Liver (tissue), 9 donors: ENCODE data around the gene ENG. TPM values are rescaled to one million over a fixed set of nuclear protein-coding genes. Genes with fewer than 3 reads are reported as not detected.

ENCODE experiments used
- DNase-seq: peaks from one replicate; pipeline ENCODE4 v3.0.0-alpha.2; 2017; ENCODE audit warnings: low spot score
- H3K27ac ChIP-seq, 2 donors: one replicate each; pipeline ENCODE4 v1.7.0; 2013; ENCODE audit warnings: inconsistent platforms in 2 of 2, low read length in 2 of 2, control low read depth in 1 of 2, low read depth in 1 of 2, mild to moderate bottlenecking in 1 of 2
- H3K27me3 ChIP-seq, 4 donors: one replicate each; pipeline versions ENCODE4 v1.6.1 to v1.7.0; 2013; ENCODE audit warnings: low read length in 3 of 4, inconsistent platforms in 1 of 4, mild to moderate bottlenecking in 1 of 4, moderate library complexity in 1 of 4; ENCODE audit not compliant: control insufficient read depth in 4 of 4, insufficient read depth in 4 of 4
- H3K36me3 ChIP-seq, 4 donors: one replicate each; pipeline versions ENCODE4 v1.6.1 to v1.7.0; 2013; ENCODE audit warnings: low read length in 3 of 4, mild to moderate bottlenecking in 3 of 4, low read depth in 1 of 4, moderate library complexity in 1 of 4; ENCODE audit not compliant: control insufficient read depth in 4 of 4, insufficient read depth in 3 of 4
- H3K4me1 ChIP-seq, 4 donors: one replicate each; pipeline versions ENCODE4 v1.6.1 to v1.7.0; 2013; ENCODE audit warnings: low read length in 3 of 4, mild to moderate bottlenecking in 3 of 4, moderate library complexity in 1 of 4; ENCODE audit not compliant: control insufficient read depth in 4 of 4, insufficient read depth in 4 of 4
- H3K4me3 ChIP-seq, 3 donors: one replicate each; pipeline versions ENCODE4 v1.6.1 to v1.7.0; 2013; ENCODE audit warnings: low read length in 3 of 3, control low read depth in 1 of 3, low read depth in 1 of 3, mild to moderate bottlenecking in 1 of 3
- H3K9ac ChIP-seq, 2 donors: one replicate each; pipeline ENCODE4 v1.7.0; 2013; ENCODE audit warnings: low read length in 2 of 2, mild to moderate bottlenecking in 2 of 2, moderate library complexity in 2 of 2, control low read depth in 1 of 2, low read depth in 1 of 2
- H3K9me3 ChIP-seq, 4 donors: one replicate each; pipeline versions ENCODE4 v1.6.1 to v1.7.0; 2013; ENCODE audit warnings: low read length in 3 of 4; ENCODE audit not compliant: control insufficient read depth in 4 of 4
- FOXA1 ChIP-seq: IDR thresholded peaks from 2 replicates; pipeline ENCODE4 v1.6.1; 2016; ENCODE audit warnings: antibody characterized with exemption
- FOXA2 ChIP-seq: IDR thresholded peaks from 2 replicates; pipeline ENCODE4 v1.6.1; 2016; ENCODE audit warnings: antibody characterized with exemption
- HNF4A ChIP-seq, 2 donors: conservative IDR thresholded peaks; 2 replicates each; pipeline ENCODE4 v1.6.1; 2016; ENCODE audit warnings: antibody characterized with exemption in 2 of 2, mild to moderate bottlenecking in 2 of 2
- HNF4G ChIP-seq: IDR thresholded peaks from 2 replicates; pipeline ENCODE4 v1.6.1; 2016; ENCODE audit warnings: antibody characterized with exemption
- JUND ChIP-seq, 2 donors: IDR thresholded peaks; 2 replicates each; pipeline ENCODE4 v1.6.1; 2016; ENCODE audit warnings: antibody characterized with exemption in 2 of 2
- RAD21 ChIP-seq, 2 donors: IDR thresholded peaks; 2 replicates each; pipeline ENCODE4 v1.6.1; 2016; ENCODE audit warnings: antibody characterized with exemption in 2 of 2, mild to moderate bottlenecking in 2 of 2
- RXRA ChIP-seq, 2 donors: IDR thresholded peaks; 2 replicates each; pipeline ENCODE4 v1.6.1; 2017 to 2018; ENCODE audit warnings: antibody characterized with exemption in 2 of 2, mild to moderate bottlenecking in 1 of 2
- SP1 ChIP-seq: IDR thresholded peaks from 2 replicates; pipeline ENCODE4 v1.6.1; 2018; ENCODE audit warnings: antibody characterized with exemption, mild to moderate bottlenecking
- TAF1 ChIP-seq: conservative IDR thresholded peaks from 2 replicates; pipeline ENCODE4 v1.6.1; 2016; ENCODE audit warnings: antibody characterized with exemption, mild to moderate bottlenecking
- YY1 ChIP-seq: IDR thresholded peaks from 2 replicates; pipeline ENCODE4 v1.6.1; 2016; ENCODE audit warnings: antibody characterized with exemption, mild to moderate bottlenecking
- WGBS: extraction: QIAGEN DNeasy Blood & Tissue Kit; methylation state at CpG from one replicate; pipeline ENCODE4 v1.1.7; 2013; 5-methylcytosine and 5-hydroxymethylcytosine counted together
- polyA plus RNA-seq, 2 donors: library from polyadenylated mRNA; stranded (reverse) in 1 of 2; unstranded in 1 of 2; fragments of 200-250 nt in 1 of 2; fragments of >200 nt in 1 of 2; fragmentation: Nextera tagmentation in 1 of 2; extraction: Ambion mirVana in 1 of 2; gene quantifications; one replicate each; pipeline versions ENCODE4 v1.2.1 to v1.2.3, GENCODE V29; 2013 to 2015
- total RNA-seq, 2 donors: library from RNA; depleted of rRNA; stranded (reverse); fragments of >200 nt; gene quantifications; one replicate each; pipeline ENCODE4 v1.2.3, GENCODE V29; 2014
- TF ChIP-seq, protein P1 (sequence below): IDR thresholded peaks from 2 replicates; pipeline ENCODE4 v1.6.1; 2016; ENCODE audit warnings: antibody characterized with exemption
- TF ChIP-seq, protein P2 (sequence below): IDR thresholded peaks from 2 replicates; pipeline ENCODE4 v1.6.1; 2016; ENCODE audit warnings: antibody characterized with exemption
- TF ChIP-seq, protein P3 (sequence below): IDR thresholded peaks from 2 replicates; pipeline ENCODE4 v1.6.1; 2016; ENCODE audit warnings: antibody characterized with exemption, mild to moderate bottlenecking
- TF ChIP-seq, protein P4 (sequence below): IDR thresholded peaks from 2 replicates; pipeline ENCODE4 v1.6.1; 2016; ENCODE audit warnings: antibody characterized with exemption
- TF ChIP-seq, protein P5 (sequence below): fragments of 150-350 bp; IDR thresholded peaks from 2 replicates; pipeline ENCODE4 v1.5.1; 2017; ENCODE audit warnings: improper control_type of control experiment, low read depth, low read length; ENCODE audit not compliant: missing input control
- donor health status: healthy.
- donor health status: healthy.
- donor health status: healthy.
- donor health status: healthy.
- donor health status: healthy.

Gene ENG
- total and polyA plus RNA-seq, 4 donors: 12.8 to 91.3 (median 24.2) TPM

DNA sequence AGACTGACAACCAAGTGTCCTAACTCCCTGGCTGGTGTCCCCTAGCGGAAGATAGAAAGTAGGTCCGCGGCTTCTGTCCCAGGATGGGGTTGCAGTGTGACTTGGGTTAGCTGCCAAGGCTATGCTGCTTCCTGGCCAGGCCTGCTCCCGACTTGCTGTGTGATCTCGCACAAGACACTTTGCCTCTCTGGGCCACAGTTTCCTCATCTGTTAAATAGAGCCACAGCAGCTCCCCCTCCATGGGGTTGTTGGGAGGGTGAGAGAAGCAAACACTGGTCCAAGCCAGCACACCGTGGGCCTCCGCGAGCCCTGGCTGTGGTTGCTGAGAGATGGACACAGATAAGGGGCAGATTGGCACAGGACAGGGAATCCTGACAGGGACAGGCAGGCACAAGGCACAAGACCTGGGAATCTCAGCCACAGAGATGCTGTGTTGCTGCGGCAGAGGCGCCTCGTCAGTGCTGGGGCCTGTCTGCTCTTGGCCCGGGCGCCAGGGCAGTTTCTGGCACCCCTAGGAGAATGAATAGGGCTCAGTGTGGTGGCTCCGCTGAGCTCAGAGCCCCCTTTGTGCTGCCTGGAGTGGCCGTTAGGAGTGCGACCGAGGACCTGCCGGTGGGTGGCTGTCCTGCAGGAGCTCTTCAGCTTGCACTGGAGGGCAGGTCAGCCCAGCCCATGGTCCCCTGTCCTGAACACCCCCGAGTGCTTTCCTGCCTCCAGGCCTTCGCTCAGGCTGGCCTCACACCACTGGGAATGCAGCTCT is 74.2 kb downstream of the ENG start:
- Histone ChIP-seq H3K9me3 (no peaks in the 10 kb centered on the region), H3K27me3 (no peaks in the 10 kb centered on the region), H3K4me3 (no peak overlapping the region), H3K9ac (no peak overlapping the region), H3K4me1 (peaks cover 0 to 10% (median 2%) of the 10 kb centered on the region in 4 donors), H3K36me3 (no peaks in the 10 kb centered on the region), H3K27ac (peak overlapping the region; percentile 9 to 31)
- no peak for TF ChIP-seq HNF4A (conservative IDR thresholded peaks at IDR 0.05)
- TF ChIP-seq TAF1: no peak
- TF ChIP-seq, protein P1, sequence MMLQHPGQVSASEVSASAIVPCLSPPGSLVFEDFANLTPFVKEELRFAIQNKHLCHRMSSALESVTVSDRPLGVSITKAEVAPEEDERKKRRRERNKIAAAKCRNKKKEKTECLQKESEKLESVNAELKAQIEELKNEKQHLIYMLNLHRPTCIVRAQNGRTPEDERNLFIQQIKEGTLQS: no peak
- TF ChIP-seq JUND (IDR thresholded peaks at IDR 0.05): no peak
- no peak for TF ChIP-seq YY1
- TF ChIP-seq RAD21 (IDR thresholded peaks at IDR 0.05): no peak
- TF ChIP-seq, protein P2, sequence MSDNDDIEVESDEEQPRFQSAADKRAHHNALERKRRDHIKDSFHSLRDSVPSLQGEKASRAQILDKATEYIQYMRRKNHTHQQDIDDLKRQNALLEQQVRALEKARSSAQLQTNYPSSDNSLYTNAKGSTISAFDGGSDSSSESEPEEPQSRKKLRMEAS: no peak
- TF ChIP-seq, protein P3, sequence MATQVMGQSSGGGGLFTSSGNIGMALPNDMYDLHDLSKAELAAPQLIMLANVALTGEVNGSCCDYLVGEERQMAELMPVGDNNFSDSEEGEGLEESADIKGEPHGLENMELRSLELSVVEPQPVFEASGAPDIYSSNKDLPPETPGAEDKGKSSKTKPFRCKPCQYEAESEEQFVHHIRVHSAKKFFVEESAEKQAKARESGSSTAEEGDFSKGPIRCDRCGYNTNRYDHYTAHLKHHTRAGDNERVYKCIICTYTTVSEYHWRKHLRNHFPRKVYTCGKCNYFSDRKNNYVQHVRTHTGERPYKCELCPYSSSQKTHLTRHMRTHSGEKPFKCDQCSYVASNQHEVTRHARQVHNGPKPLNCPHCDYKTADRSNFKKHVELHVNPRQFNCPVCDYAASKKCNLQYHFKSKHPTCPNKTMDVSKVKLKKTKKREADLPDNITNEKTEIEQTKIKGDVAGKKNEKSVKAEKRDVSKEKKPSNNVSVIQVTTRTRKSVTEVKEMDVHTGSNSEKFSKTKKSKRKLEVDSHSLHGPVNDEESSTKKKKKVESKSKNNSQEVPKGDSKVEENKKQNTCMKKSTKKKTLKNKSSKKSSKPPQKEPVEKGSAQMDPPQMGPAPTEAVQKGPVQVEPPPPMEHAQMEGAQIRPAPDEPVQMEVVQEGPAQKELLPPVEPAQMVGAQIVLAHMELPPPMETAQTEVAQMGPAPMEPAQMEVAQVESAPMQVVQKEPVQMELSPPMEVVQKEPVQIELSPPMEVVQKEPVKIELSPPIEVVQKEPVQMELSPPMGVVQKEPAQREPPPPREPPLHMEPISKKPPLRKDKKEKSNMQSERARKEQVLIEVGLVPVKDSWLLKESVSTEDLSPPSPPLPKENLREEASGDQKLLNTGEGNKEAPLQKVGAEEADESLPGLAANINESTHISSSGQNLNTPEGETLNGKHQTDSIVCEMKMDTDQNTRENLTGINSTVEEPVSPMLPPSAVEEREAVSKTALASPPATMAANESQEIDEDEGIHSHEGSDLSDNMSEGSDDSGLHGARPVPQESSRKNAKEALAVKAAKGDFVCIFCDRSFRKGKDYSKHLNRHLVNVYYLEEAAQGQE: no peak
- TF ChIP-seq, protein P4, sequence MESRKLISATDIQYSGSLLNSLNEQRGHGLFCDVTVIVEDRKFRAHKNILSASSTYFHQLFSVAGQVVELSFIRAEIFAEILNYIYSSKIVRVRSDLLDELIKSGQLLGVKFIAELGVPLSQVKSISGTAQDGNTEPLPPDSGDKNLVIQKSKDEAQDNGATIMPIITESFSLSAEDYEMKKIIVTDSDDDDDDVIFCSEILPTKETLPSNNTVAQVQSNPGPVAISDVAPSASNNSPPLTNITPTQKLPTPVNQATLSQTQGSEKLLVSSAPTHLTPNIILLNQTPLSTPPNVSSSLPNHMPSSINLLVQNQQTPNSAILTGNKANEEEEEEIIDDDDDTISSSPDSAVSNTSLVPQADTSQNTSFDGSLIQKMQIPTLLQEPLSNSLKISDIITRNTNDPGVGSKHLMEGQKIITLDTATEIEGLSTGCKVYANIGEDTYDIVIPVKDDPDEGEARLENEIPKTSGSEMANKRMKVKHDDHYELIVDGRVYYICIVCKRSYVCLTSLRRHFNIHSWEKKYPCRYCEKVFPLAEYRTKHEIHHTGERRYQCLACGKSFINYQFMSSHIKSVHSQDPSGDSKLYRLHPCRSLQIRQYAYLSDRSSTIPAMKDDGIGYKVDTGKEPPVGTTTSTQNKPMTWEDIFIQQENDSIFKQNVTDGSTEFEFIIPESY: no peak
- TF ChIP-seq SP1: no peak
- TF ChIP-seq HNF4G: no peak
- TF ChIP-seq FOXA1: no peak
- no peak for TF ChIP-seq RXRA (IDR thresholded peaks at IDR 0.05)
- TF ChIP-seq FOXA2: no peak
- no peak for DNase-seq
- 81% methylated on average over 20 of the region's 20 CpGs for WGBS

DNA sequence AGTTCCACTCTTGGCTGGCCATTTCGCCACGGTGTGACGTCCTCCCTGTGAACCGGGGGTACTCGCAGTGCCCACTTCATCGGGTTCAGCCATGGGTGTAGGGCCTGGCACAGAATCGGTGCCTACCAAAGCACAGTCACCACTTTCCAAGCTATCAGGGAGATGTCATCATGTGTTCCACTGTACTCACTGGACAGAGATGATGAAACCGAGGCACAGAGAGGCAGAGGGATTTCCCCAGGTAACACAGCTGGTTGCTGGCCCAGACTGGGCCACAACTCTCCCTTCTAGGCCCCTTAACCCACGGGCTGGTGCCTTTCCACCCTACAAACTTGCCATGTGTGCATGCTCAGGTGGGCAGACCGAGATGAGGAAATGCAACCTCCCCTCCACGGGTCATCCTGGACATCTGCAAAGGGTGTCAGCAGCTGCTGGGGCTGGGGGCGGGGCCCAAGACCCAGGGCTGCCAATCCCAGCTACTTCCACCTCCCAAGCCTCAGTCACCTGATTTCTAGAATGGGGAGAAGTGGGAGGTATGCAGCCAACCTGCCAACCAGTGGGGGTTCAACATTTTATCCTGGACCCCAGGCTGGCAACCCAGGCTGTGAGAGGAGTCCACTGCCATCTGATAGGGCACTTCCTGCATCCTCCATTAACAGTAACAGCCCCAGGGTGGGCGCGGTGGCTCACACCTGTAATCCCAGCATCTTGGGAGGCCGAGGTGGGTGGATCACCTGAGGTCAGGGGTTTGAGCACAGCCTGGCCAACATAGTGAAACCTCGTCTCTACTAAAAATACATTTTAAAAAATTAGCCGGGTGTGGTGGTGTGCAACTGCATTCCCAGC is 75.1 kb downstream of the ENG start:
- no peak overlapping the region for H3K9ac ChIP-seq
- TF ChIP-seq FOXA2: no peak
- no peak for TF ChIP-seq FOXA1
- TF ChIP-seq, protein P5, sequence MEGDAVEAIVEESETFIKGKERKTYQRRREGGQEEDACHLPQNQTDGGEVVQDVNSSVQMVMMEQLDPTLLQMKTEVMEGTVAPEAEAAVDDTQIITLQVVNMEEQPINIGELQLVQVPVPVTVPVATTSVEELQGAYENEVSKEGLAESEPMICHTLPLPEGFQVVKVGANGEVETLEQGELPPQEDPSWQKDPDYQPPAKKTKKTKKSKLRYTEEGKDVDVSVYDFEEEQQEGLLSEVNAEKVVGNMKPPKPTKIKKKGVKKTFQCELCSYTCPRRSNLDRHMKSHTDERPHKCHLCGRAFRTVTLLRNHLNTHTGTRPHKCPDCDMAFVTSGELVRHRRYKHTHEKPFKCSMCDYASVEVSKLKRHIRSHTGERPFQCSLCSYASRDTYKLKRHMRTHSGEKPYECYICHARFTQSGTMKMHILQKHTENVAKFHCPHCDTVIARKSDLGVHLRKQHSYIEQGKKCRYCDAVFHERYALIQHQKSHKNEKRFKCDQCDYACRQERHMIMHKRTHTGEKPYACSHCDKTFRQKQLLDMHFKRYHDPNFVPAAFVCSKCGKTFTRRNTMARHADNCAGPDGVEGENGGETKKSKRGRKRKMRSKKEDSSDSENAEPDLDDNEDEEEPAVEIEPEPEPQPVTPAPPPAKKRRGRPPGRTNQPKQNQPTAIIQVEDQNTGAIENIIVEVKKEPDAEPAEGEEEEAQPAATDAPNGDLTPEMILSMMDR: no peak
- TF ChIP-seq, protein P1: no peak
- no peak for TF ChIP-seq RAD21 (IDR thresholded peaks at IDR 0.05)
- TF ChIP-seq, protein P4: no peak
- no peak for TF ChIP-seq RXRA (IDR thresholded peaks at IDR 0.05)
- TF ChIP-seq YY1: no peak

More for the DNA sequence above, 75.1 kb downstream of the ENG start:
- DNase-seq: no peak
- Histone ChIP-seq H3K27me3 (no peaks in the 10 kb centered on the region), H3K4me3 (no peak overlapping the region), H3K36me3 (no peaks in the 10 kb centered on the region), H3K4me1 (peaks cover 0 to 6% (median 0%) of the 10 kb centered on the region in 4 donors), H3K27ac (peak overlapping the region; percentile 72 to 80), H3K9me3 (no peaks in the 10 kb centered on the region)
- 77% methylated on average over 17 of the region's 17 CpGs for WGBS
